Adrenal gland (tissue), 12 donors: ENCODE measurements around the gene NRP1. TPM values are rescaled to one million over a fixed set of nuclear protein-coding genes. Genes with fewer than 3 reads are reported as not detected.

ENCODE experiments used
- DNase-seq, 7 donors: peaks; one replicate each; pipeline ENCODE4 v3.0.0-alpha.2; 2019 to 2020
- H3K27ac ChIP-seq, 5 donors: fragments of 200-600 bp; sonication (generic) in 4 of 5; 1 replicate in 3 of 5; 2 replicates in 2 of 5; pipeline versions ENCODE4 v1.5.1 to v1.8.0; 2016 to 2020; ENCODE audit warnings: mild to moderate bottlenecking in 1 of 5
- H3K27me3 ChIP-seq: fragments of 200-600 bp; 2 replicates; pipeline ENCODE4 v1.8.0; 2021
- H3K36me3 ChIP-seq, 2 donors: fragments of 200-600 bp; replicated peaks in 1 of 2; 1 replicate in 1 of 2; 2 replicates in 1 of 2; pipeline versions ENCODE4 v1.5.1 to v1.8.0; 2018 to 2022
- H3K4me1 ChIP-seq, 2 donors: fragments of 200-600 bp; replicated peaks in 1 of 2; 1 replicate in 1 of 2; 2 replicates in 1 of 2; pipeline versions ENCODE4 v1.5.1 to v1.8.0; 2018 to 2021
- H3K4me3 ChIP-seq, 4 donors: fragments of 200-600 bp; sonication (generic) in 3 of 4; one replicate each; pipeline ENCODE4 v1.5.1; 2016 to 2018
- H3K9me3 ChIP-seq, 3 donors: fragments of 200-600 bp; sonication (generic) in 1 of 3; replicated peaks in 1 of 3; 1 replicate in 2 of 3; 2 replicates in 1 of 3; pipeline versions ENCODE4 v1.5.1 to v1.8.0; 2016 to 2021
- POLR2A ChIP-seq, 2 donors: fragments of 450-650 bp; IDR thresholded peaks; one replicate each; pipeline ENCODE4 v1.6.1; 2017; ENCODE audit warnings: antibody characterized with exemption in 2 of 2, mild to moderate bottlenecking in 2 of 2, moderate library complexity in 1 of 2
- WGBS, 4 donors: extraction: QIAGEN DNeasy Blood & Tissue Kit in 2 of 4; methylation state at CpG; one replicate each; pipeline versions ENCODE4 v1.1.5 to v1.1.7; 2013 to 2017; 5-methylcytosine and 5-hydroxymethylcytosine counted together
- intact Hi-C, 2 donors: fragments of 100-400 bp; cut with DNase I; formaldehyde crosslinking; loops; one replicate each; pipeline versions ENCODE4 v1.14.1 to v1.15.0; 2022 to 2023
- polyA plus RNA-seq, 3 donors: library from polyadenylated mRNA; stranded (reverse); fragments of 200-250 nt in 2 of 3; fragments of 350-450 nt in 1 of 3; fragmentation: Illumina TruSeq in 1 of 3; extraction: RNeasy Lipid Tissue Mini Kit (QIAGEN cat#74804) in 1 of 3; gene quantifications; one replicate each; pipeline ENCODE4 v1.2.3, GENCODE V29; 2013 to 2014
- total RNA-seq, 9 donors: library from RNA; depleted of rRNA in 4 of 9; stranded (reverse); fragments of >200 nt in 4 of 9; fragments of 120-200 nt in 1 of 9; fragmentation: NEBNext Ultra II Directional in 1 of 9; extraction: Animal tissue kit (Norgen Biotek cat#: 25700) in 1 of 9; gene quantifications; one replicate each; pipeline versions ENCODE4 v1.1.0 to v1.2.4, GENCODE V29; 2013 to 2023
- TF ChIP-seq, protein P1 (sequence below), 6 experiments: fragments of 450-650 bp in 4 of 6; fragments of 200-600 bp in 2 of 6; sonication (generic) in 1 of 6; IDR thresholded peaks; 1 replicate in 5 of 6; 2 replicates in 1 of 6; pipeline versions ENCODE4 v1.5.1 to v1.8.0; 2016 to 2021; ENCODE audit warnings: antibody characterized with exemption in 6 of 6, mild to moderate bottlenecking in 2 of 6, moderate library complexity in 1 of 6
- donor health status: healthy with polysubstance abuse.
- donor health status: Bipolar disorder and iron deficiency.
- donor health status: DM: yes; HTN: yes; CAD: no.
- donor health status: DM: no; HTN: no; CAD: no.
- donor health status: DM: no; HTN: no; CAD: no.
- donor health status: DM: yes; HTN: yes; CAD: no.

The NRP1 gene
- total and polyA plus RNA-seq, 12 donors, result 20.2 to 151 (median 92.1) TPM

DNA sequence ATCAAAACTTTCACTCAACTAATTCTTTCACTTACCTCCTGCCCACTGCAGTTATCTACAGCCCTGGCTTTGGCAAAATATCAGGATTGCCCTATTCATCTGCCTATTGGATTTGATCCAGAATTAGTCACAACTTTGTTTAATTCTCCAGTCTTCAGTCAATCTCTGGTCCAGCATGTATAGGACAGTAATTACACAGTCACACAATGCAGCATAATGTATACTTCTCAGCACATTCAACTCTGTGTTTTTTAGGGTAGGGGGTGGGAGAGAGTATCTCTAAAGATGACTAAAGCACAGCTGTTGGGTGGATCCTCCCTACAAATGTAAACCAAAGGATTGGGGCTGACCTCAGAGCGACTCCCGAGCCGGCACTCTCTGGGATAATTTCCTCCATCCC, 17.7 kb upstream of the NRP1 start:
- H3K9me3 ChIP-seq, result no peaks in the 10 kb centered on the region
- no peaks in the 10 kb centered on the region for H3K27me3 ChIP-seq
- no peak overlapping the region for H3K4me3 ChIP-seq
- TF ChIP-seq, protein P1, sequence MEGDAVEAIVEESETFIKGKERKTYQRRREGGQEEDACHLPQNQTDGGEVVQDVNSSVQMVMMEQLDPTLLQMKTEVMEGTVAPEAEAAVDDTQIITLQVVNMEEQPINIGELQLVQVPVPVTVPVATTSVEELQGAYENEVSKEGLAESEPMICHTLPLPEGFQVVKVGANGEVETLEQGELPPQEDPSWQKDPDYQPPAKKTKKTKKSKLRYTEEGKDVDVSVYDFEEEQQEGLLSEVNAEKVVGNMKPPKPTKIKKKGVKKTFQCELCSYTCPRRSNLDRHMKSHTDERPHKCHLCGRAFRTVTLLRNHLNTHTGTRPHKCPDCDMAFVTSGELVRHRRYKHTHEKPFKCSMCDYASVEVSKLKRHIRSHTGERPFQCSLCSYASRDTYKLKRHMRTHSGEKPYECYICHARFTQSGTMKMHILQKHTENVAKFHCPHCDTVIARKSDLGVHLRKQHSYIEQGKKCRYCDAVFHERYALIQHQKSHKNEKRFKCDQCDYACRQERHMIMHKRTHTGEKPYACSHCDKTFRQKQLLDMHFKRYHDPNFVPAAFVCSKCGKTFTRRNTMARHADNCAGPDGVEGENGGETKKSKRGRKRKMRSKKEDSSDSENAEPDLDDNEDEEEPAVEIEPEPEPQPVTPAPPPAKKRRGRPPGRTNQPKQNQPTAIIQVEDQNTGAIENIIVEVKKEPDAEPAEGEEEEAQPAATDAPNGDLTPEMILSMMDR (IDR thresholded peaks at IDR 0.05), result no peak
- no peak for TF ChIP-seq POLR2A (IDR thresholded peaks at IDR 0.05)
- no peak for DNase-seq
- WGBS, 4 donors, result 83 to 92% (median 89%) methylated on average over 3 of the region's 3 CpGs
- H3K36me3 ChIP-seq, result no peaks in the 10 kb centered on the region
- H3K27ac ChIP-seq, result no peak overlapping the region
- H3K4me1 ChIP-seq, result peaks cover 0 to 5% of the 10 kb centered on the region in 2 donors
- intact Hi-C loops, result no loop called here

DNA sequence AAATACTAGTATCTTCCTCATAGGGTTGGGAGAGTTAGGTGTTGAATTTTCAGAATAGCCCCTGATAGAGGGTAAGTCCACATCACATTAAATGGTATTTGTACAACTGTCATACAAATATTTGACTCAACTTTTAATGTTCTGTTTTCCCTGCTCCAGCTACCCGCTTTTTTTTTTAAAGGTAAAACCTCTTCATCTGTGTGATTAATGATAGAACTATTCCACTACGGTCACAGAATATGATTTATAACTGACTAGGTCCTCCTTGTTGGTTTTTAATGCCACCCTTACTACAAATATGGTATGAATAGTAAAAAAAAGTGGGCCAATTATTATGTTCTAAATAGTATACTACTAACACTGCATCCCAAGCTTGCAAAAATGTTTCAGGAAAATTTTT, 15.6 kb upstream of the NRP1 start:
- TF ChIP-seq, protein P1 (IDR thresholded peaks at IDR 0.05), result no peak
- TF ChIP-seq POLR2A (IDR thresholded peaks at IDR 0.05), result no peak
- 78 to 90% (median 87%) methylated on average over 2 of the region's 2 CpGs for WGBS, 4 donors
- intact Hi-C loops, result no loop called here

DNA sequence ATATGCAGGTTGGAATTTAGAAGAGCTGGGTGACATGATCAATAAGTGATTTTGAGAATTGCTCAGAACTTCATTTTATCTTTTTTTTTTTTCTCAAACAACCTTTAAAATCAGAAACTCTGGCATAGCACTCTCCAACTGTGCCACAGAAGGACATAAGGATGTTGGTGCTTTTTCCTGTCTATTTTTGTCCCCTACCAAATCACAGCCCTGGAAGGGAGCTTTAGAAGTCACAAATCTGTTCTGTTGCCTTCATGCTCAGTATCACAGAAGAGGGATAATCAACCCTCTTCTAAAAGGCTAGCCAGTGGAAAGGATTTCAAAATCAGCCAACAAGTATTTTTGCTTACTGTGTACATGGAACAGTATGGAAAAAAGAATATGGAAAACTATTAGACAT, 14.8 kb upstream of the NRP1 start:
- Histone ChIP-seq H3K27me3 (no peaks in the 10 kb centered on the region), H3K36me3 (no peaks in the 10 kb centered on the region), H3K9me3 (no peaks in the 10 kb centered on the region), H3K27ac (no peak overlapping the region), H3K4me1 (peaks cover 0 to 12% of the 10 kb centered on the region in 2 donors), H3K4me3 (no peak overlapping the region)
- TF ChIP-seq, protein P1 (IDR thresholded peaks at IDR 0.05), result no peak
- no peak for TF ChIP-seq POLR2A (IDR thresholded peaks at IDR 0.05)
- DNase-seq, result no peak
- intact Hi-C loops, result no loop called here

More for the DNA sequence above, 15.6 kb upstream of the NRP1 start:
- H3K27ac ChIP-seq, result no peak overlapping the region
- no peaks in the 10 kb centered on the region for H3K27me3 ChIP-seq
- H3K36me3 ChIP-seq, result no peaks in the 10 kb centered on the region
- DNase-seq, result no peak
- peaks cover 0 to 12% of the 10 kb centered on the region in 2 donors for H3K4me1 ChIP-seq
- no peaks in the 10 kb centered on the region for H3K9me3 ChIP-seq
- no peak overlapping the region for H3K4me3 ChIP-seq

DNA sequence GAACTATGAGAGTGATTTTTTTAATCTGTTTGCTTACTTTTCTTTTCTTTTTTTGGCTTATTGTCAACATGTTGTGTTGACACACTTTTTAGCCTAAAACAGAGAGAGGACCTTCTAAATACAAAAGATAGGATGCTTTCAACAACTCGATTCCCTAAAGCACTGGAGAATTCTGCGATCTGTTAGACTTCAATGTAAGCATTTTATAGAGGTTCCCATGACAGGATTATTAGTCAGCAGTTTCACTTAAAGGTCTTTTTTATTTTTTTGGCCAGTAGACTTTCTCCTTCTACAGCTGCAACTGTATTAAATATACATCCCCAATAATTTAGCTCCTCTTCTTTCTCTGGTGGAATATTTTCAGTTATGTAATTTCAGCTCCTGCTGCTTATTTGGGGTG, 12.7 kb upstream of the NRP1 start:
- Histone ChIP-seq H3K36me3 (no peaks in the 10 kb centered on the region), H3K4me3 (no peak overlapping the region), H3K4me1 (peaks cover 0 to 12% of the 10 kb centered on the region in 2 donors), H3K9me3 (no peaks in the 10 kb centered on the region), H3K27ac (no peak overlapping the region), H3K27me3 (no peaks in the 10 kb centered on the region)
- WGBS, 4 donors, result 41 to 58% (median 53%) methylated on average over 2 of the region's 2 CpGs
- intact Hi-C loops, result no loop called here
- no peak for TF ChIP-seq POLR2A (IDR thresholded peaks at IDR 0.05)
- TF ChIP-seq, protein P1 (IDR thresholded peaks at IDR 0.05), result no peak
- DNase-seq, result no peak
